ENCODE results near the gene TANGO6.

TANGO6 gene

DNA sequence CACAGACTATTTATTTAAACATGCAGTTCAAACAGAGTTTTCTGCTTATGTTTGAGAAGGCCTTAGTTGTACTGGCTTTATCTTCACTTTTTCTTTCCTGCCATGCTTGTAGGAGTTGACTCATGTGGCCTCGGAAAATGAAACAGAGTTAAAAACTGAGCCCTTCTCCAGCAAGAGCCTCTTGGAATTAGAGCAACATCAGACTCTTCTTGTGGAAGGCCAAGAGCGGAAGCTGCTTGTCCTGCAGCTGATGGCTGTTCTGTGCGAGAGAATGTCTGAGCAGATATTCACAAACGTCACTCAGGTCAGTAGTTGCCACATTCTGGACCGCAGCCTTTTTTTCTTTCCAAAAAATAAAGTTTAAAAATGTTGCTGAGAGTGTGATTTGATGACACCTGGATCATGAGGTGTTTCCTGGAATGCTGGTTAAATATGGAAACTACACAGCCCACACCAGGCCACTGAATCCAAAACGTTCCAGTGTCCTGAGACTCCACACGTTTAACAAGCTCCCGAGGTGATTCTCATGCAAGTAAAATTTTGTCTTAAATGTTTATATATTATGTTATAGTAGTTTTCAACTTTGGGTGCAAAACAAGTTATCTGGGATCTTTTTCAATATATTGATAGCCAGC lies 65.9 kb downstream of the TANGO6 start:
- no peaks in the 10 kb centered on the region for H3K4me1 Mint-ChIP-seq (ENCODE audit: low read depth)
- H3K4me3 Mint-ChIP-seq, result no peak overlapping the region
- H3K27ac Mint-ChIP-seq, result no peak overlapping the region
- H3K9me3 Mint-ChIP-seq, result no peaks in the 10 kb centered on the region
- no peak for DNase-seq (ENCODE audit: low spot score)
- no peaks in the 10 kb centered on the region for H3K27me3 Mint-ChIP-seq (ENCODE audit: low read depth)
- H3K36me3 Mint-ChIP-seq (ENCODE audit: low read depth), result peaks cover 5% of the 10 kb centered on the region

DNA sequence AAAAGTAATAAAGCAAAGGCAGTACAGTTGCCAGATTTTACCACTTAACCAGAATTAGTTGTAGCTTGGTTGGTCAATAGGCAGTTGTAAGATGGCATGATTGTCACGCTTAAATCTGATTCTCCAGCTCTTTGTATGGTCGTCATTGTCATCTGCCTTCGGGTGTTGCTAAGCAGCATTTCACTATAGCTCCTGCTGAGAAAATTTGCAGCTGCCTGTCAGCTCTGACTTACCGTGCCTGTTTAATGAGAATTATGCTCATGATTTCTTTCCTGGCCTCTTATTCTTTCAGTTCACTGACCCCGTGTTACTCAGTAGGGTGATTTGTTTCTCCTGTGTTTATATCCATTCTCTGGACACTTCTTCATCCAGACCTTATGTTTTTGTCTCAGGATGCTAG lies 66.7 kb downstream of the TANGO6 start:
- Mint-ChIP-seq H3K27me3 (ENCODE audit: low read depth) (no peaks in the 10 kb centered on the region), H3K36me3 (ENCODE audit: low read depth) (peaks cover 8% of the 10 kb centered on the region), H3K4me1 (ENCODE audit: low read depth) (no peaks in the 10 kb centered on the region), H3K4me3 (no peak overlapping the region), H3K9me3 (no peaks in the 10 kb centered on the region), H3K27ac (no peak overlapping the region)
- no peak for DNase-seq (ENCODE audit: low spot score)

DNA sequence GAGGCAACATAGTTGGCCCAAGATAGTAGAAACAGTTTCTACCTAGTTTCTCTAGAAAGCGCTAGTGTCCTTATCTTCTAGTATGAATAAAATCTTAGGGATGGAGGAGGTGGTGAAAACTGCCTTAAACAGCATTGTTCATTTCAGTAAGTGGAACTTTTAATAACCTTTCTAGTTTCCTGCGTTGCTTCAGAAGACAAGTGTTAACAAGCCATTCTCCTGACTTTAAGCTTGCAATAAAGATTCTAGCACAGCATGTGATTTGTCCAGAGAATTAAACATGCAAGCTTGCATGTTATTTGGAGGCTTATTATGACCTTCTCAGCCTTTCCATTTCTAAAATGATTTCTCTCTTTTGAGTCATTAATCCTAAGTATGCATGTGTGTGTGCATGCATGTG lies 72.3 kb downstream of the TANGO6 start:
- no peaks in the 10 kb centered on the region for H3K4me1 Mint-ChIP-seq (ENCODE audit: low read depth)
- no peak overlapping the region for H3K4me3 Mint-ChIP-seq
- no peak overlapping the region for H3K27ac Mint-ChIP-seq
- H3K36me3 Mint-ChIP-seq (ENCODE audit: low read depth), result peaks cover 13% of the 10 kb centered on the region
- no peak for DNase-seq (ENCODE audit: low spot score)
- no peaks in the 10 kb centered on the region for H3K27me3 Mint-ChIP-seq (ENCODE audit: low read depth)
- no peaks in the 10 kb centered on the region for H3K9me3 Mint-ChIP-seq

DNA sequence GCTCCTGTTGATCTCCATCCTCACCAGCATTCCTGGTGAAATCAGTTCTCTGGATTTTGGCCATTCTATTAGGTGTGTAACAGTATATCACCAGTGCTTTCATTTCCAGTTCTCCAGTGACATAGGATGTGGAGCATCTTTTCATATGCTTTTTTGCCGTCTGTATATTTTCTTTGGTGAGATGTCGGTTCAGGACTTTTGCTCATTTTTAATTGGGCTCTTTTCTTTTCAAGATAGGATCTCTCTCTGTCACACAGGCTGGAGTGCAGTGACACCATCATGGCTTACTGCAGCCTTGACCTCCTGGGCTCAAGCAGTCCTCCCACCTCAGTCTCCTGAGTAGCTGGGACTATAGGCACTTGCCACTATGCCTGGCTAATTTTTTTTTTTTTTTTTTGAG lies 74.2 kb downstream of the TANGO6 start:
- Mint-ChIP-seq H3K4me3 (no peak overlapping the region), H3K36me3 (ENCODE audit: low read depth) (peaks cover 18% of the 10 kb centered on the region), H3K27me3 (ENCODE audit: low read depth) (no peaks in the 10 kb centered on the region), H3K4me1 (ENCODE audit: low read depth) (no peaks in the 10 kb centered on the region), H3K27ac (no peak overlapping the region), H3K9me3 (no peaks in the 10 kb centered on the region)
- no peak for DNase-seq (ENCODE audit: low spot score)

DNA sequence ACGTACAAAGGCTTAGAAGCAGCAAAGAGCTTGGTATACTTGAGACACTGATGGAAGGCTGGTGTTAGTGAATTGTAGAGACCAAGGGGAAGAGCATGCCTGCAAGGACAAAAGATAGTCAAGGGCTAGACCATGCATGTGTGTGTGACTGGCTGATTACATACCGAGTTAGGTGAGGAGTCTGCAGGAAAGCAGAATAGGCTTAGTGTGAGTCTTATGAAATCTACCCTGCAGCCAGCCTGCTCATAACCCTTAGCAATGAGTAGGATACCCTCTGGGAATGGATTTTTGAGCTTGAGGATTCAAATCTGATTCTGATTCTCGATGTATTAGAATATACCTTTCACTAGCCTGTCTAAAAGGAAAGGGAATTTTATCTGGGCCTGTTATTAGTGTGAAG lies 77.0 kb downstream of the TANGO6 start:
- H3K9me3 Mint-ChIP-seq, result no peaks in the 10 kb centered on the region
- H3K4me3 Mint-ChIP-seq, result no peak overlapping the region
- H3K36me3 Mint-ChIP-seq (ENCODE audit: low read depth), result peaks cover 14% of the 10 kb centered on the region
- no peaks in the 10 kb centered on the region for H3K4me1 Mint-ChIP-seq (ENCODE audit: low read depth)
- no peaks in the 10 kb centered on the region for H3K27me3 Mint-ChIP-seq (ENCODE audit: low read depth)
- no peak for DNase-seq (ENCODE audit: low spot score)
- no peak overlapping the region for H3K27ac Mint-ChIP-seq

DNA sequence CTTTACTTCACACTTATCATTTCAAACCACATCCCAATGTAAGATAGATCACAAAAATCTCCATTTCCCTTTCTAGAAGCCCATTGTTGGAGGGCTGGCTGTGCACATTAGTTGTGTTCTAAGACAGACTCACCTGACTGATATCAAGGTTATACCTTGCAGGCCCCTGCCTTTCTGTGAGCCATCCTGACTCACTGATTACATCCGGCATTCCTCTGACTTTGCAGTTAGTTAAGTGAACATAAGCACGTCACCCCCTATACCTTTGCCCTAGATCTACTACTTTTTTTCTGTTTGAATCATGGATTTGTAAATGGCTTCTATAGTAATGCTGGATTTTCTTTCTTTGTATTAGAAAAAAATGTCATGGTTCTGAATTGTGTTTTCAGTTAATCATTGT lies 78.3 kb downstream of the TANGO6 start:
- Mint-ChIP-seq H3K4me3 (no peak overlapping the region), H3K4me1 (ENCODE audit: low read depth) (no peaks in the 10 kb centered on the region), H3K27me3 (ENCODE audit: low read depth) (no peaks in the 10 kb centered on the region), H3K36me3 (ENCODE audit: low read depth) (peaks cover 14% of the 10 kb centered on the region), H3K27ac (no peak overlapping the region), H3K9me3 (no peaks in the 10 kb centered on the region)
- DNase-seq (ENCODE audit: low spot score), result no peak

DNA sequence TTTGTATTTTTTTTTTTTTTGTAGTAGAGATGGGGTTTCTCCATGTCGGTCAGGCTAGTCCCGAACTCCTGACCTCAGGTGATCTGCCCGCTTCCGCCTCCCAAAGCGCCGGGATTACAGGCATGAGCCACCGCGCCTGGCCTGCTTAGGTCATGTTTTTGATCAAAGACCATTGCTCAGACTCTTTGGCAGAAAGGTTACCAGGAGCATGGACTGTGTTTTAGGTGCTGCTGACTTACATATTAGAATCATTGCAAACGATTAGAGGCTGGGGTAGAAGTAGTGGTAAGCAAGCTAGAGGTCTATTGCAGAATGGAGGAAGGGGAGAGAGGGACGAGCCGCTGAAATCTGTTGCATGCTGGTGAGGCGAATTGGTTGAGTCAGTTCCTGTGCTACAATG lies 79.8 kb downstream of the TANGO6 start:
- DNase-seq (ENCODE audit: low spot score), result no peak
- H3K36me3 Mint-ChIP-seq (ENCODE audit: low read depth), result peaks cover 21% of the 10 kb centered on the region
- H3K27me3 Mint-ChIP-seq (ENCODE audit: low read depth), result no peaks in the 10 kb centered on the region

DNA sequence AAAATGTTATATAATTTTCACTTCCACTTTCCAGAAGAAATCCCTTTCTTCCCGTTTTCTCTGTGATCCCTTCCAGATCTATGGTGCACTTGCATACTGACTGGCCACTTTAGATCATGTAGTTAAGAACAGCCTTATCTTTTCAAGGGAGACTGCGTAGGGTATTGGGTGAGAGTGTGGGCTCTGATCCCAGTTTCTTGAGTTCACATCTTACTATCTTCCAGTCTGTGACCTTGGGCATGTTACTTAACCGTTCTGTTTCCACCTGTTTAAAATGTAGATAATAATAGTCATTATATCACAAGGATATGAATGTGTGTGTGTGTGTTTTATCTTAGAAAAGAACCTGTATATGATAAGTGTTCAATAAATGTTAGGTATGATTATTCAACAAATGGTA lies 83.7 kb downstream of the TANGO6 start:
- no peaks in the 10 kb centered on the region for H3K9me3 Mint-ChIP-seq
- H3K4me1 Mint-ChIP-seq (ENCODE audit: low read depth), result no peaks in the 10 kb centered on the region
- no peak overlapping the region for H3K4me3 Mint-ChIP-seq
- H3K27ac Mint-ChIP-seq, result no peak overlapping the region
- no peak for DNase-seq (ENCODE audit: low spot score)
- no peaks in the 10 kb centered on the region for H3K27me3 Mint-ChIP-seq (ENCODE audit: low read depth)
- peaks cover 23% of the 10 kb centered on the region for H3K36me3 Mint-ChIP-seq (ENCODE audit: low read depth)

More for the DNA sequence above, 79.8 kb downstream of the TANGO6 start:
- H3K27ac Mint-ChIP-seq, result no peak overlapping the region
- no peaks in the 10 kb centered on the region for H3K4me1 Mint-ChIP-seq (ENCODE audit: low read depth)
- no peak overlapping the region for H3K4me3 Mint-ChIP-seq
- no peaks in the 10 kb centered on the region for H3K9me3 Mint-ChIP-seq

DNA sequence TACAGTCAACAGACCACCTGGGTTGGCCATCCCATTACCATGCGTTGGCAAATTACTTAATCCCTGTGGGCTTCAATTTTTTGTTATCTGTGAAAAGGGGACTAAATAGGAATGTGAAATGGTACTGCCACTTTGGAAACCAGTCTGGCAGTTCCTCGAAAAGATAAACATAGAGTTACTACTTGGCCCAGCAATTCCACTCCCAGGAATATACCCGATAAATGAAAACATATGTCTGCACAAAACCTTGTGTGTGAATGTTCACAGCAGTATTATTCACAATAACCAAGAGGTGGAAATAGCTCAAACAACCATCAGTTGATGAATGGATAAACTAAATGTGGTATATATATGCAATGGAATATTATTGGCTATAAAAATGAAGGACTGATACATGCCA lies 87.9 kb downstream of the TANGO6 start:
- no peaks in the 10 kb centered on the region for H3K27me3 Mint-ChIP-seq (ENCODE audit: low read depth)
- H3K36me3 Mint-ChIP-seq (ENCODE audit: low read depth), result peaks cover 29% of the 10 kb centered on the region
- H3K4me3 Mint-ChIP-seq, result no peak overlapping the region
- no peak overlapping the region for H3K27ac Mint-ChIP-seq
- H3K4me1 Mint-ChIP-seq (ENCODE audit: low read depth), result no peaks in the 10 kb centered on the region
- DNase-seq (ENCODE audit: low spot score), result no peak
- no peaks in the 10 kb centered on the region for H3K9me3 Mint-ChIP-seq

DNA sequence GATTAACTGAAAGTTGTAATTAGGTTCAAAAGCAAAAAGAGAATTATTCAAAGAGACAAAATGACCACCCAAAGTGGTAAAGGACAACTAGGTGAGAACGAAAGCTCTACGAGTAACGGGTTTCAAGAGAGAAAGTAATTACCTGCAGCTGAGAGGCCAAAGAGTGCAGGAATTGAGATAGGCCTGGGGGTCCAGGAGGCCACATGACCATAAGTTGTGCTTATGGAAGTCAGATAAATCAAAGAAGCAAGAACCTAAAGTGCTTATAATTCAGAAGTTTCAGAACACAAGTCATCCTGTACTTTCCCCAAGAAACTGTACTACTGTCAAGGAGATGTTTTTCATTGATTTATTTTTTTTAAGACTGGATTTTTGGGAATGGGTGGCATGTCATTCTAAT lies 91.1 kb downstream of the TANGO6 start:
- H3K4me1 Mint-ChIP-seq (ENCODE audit: low read depth), result peaks cover 3% of the 10 kb centered on the region
- no peak overlapping the region for H3K4me3 Mint-ChIP-seq
- H3K9me3 Mint-ChIP-seq, result peaks cover 5% of the 10 kb centered on the region
- DNase-seq (ENCODE audit: low spot score), result no peak
- H3K27me3 Mint-ChIP-seq (ENCODE audit: low read depth), result no peaks in the 10 kb centered on the region
- no peak overlapping the region for H3K27ac Mint-ChIP-seq
- peaks cover 29% of the 10 kb centered on the region for H3K36me3 Mint-ChIP-seq (ENCODE audit: low read depth)

DNA sequence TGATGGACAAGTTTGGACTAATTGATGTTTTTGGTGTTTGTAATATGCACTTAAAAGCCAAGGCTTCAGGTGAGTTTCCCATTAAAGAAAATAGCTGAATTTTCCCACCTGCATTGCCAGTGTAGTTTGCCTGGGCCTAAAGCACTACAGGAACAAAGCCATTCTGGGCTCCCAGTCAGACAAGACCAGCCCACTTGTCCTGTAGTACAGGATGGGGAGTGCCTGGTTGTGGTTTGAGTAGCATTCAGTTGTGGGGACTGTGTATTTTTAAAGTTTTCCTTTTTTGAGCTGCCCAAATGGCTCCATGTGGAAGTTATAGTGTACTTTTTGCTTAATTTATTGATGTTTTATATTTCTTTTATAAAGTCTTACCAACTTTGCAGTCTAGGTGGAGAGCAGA lies 91.7 kb downstream of the TANGO6 start:
- Mint-ChIP-seq H3K27me3 (ENCODE audit: low read depth) (no peaks in the 10 kb centered on the region), H3K36me3 (ENCODE audit: low read depth) (peaks cover 28% of the 10 kb centered on the region), H3K9me3 (peaks cover 5% of the 10 kb centered on the region), H3K27ac (no peak overlapping the region), H3K4me1 (ENCODE audit: low read depth) (peaks cover 3% of the 10 kb centered on the region), H3K4me3 (no peak overlapping the region)
- DNase-seq (ENCODE audit: low spot score), result no peak

DNA sequence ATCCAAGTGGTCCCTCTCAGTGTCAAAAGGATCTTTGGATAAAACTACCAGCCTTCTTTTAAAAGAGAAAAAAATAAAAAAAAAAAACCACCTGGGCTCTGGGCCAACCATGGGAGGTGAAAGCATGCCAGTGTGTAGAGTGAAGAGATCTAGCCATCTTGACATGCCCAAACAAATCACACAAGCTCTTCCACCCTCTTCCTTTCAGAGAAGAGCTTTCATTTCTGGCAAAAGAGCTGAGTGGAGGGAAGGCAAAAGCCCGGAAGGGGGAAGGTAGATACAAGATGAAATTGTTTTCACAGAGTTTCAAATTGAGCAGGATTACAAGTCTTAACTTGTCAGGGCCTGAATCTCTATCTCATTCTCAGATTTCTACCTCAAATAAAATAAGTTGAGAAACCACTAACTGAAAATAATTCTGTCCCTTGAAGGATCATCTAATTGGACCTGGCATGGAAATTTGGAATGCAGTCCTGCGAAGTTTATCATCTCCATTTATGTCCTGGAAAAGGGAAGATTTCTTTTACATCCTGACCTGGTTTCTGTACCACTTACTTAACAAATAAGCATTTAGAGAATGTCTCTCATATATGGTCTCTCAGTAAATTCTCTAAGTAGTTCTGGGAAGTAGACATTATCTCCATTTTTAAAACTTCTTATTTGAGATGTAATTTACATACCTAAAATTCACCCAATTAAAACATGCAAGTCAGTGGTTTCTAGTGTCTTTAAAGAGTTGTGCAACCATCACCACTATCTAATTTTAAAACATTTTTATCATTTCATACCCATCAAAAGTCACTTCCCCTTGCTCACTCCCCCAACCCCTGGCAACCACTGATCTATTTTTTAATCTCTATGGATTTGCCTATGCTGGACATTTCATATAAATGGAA lies 93.7 kb downstream of the TANGO6 start:
- no peak for DNase-seq (ENCODE audit: low spot score)
- Mint-ChIP-seq H3K27me3 (ENCODE audit: low read depth) (no peaks in the 10 kb centered on the region), H3K9me3 (peaks cover 5% of the 10 kb centered on the region), H3K36me3 (ENCODE audit: low read depth) (peaks cover 20% of the 10 kb centered on the region), H3K27ac (no peak overlapping the region), H3K4me3 (no peak overlapping the region), H3K4me1 (ENCODE audit: low read depth) (peaks cover 3% of the 10 kb centered on the region)

DNA sequence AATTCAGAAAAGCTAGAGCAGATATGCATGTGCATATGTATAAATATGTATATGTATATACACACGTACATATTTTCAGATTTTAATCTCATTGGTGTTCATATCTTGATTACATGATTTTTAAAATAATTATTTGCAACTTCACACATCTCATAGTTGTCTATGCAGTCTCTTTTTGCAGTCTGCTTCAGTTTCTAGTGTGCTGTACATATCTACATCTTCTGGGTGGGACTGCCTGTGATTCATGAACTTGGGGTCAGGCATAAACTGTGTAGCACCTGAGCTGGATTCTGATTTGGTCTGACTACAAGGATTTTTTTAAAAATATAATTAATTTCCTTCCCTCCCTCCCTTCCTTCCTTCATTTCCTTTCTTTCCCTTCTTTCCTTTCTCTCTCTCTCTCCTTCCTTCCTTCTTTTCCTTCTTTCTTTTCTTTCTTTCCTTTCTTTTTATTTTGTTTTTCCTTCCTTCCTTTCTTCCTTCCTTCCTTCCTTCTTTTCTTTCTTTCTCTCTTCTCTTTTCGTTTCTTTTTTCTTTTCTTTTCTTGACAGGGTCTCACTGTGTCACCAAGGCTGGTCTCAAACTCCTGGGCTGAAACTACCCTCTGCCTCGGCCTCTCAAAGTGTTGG lies 96.5 kb downstream of the TANGO6 start:
- peaks cover 31% of the 10 kb centered on the region for H3K36me3 Mint-ChIP-seq (ENCODE audit: low read depth)
- no peak overlapping the region for H3K4me3 Mint-ChIP-seq
- no peaks in the 10 kb centered on the region for H3K27me3 Mint-ChIP-seq (ENCODE audit: low read depth)
- peaks cover 13% of the 10 kb centered on the region for H3K9me3 Mint-ChIP-seq
- no peak for DNase-seq (ENCODE audit: low spot score)
- peaks cover 3% of the 10 kb centered on the region for H3K4me1 Mint-ChIP-seq (ENCODE audit: low read depth)
- no peak overlapping the region for H3K27ac Mint-ChIP-seq

DNA sequence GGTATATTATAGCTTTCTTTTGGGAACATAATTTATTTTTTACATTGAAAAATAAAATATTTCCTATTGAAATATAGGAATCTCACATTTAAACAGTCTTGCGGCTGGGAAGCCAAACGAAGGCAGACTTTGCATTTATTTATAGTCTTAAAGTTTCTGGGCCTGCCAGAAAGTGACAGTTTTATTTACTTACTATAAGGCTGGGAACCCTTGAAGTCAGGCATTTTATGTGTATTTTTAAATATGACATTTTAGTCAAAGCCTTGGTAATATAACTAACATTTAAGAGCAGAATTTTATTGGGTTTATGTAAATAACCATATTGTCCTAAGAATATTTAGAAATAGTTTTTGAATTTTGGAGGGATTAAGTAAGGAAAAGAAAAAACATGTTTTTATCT lies 97.5 kb downstream of the TANGO6 start:
- peaks cover 3% of the 10 kb centered on the region for H3K4me1 Mint-ChIP-seq (ENCODE audit: low read depth)
- no peak overlapping the region for H3K4me3 Mint-ChIP-seq
- peaks cover 15% of the 10 kb centered on the region for H3K9me3 Mint-ChIP-seq
- H3K27ac Mint-ChIP-seq, result no peak overlapping the region
- no peaks in the 10 kb centered on the region for H3K27me3 Mint-ChIP-seq (ENCODE audit: low read depth)
- H3K36me3 Mint-ChIP-seq (ENCODE audit: low read depth), result peaks cover 38% of the 10 kb centered on the region
- DNase-seq (ENCODE audit: low spot score), result no peak

Data from T-helper 2 cell treated with Interferon-gamma antibody and Interleukin-4, amounts not matched to agents 5 μg/mL and 100 μg/mL, for 36 hours (primary cell).